ENCODE measurements around the gene RSRC1. TPM values are rescaled to one million over a fixed set of nuclear protein-coding genes. Genes with fewer than 3 reads are reported as not detected.

Gene RSRC1
- polyA plus RNA-seq, 1 donor (not counting 4 experiments of a cell fraction or from before 2014, with no cell fraction given), result 11.1 TPM

GRCh38 chr3:158443632-158444031, 333.7 kb downstream of the RSRC1 start:
- dilution Hi-C loops (cut with MboI; ENCODE audit: extremely low pct_ligation_motif_present, low sequenced_read_pairs), result no loop called here
- DNase-seq (ENCODE audit: low read depth, low spot score) (no peak), FAIRE-seq (no peak)
- no peaks in the 10 kb centered on the region for H3K9me1 ChIP-seq (ENCODE audit: control insufficient read depth, extremely low read depth, insufficient read depth, low read length)
- H3K4me3 ChIP-seq (ENCODE audit: control insufficient read depth in 2 of 3, extremely low read depth in 1 of 3, insufficient read depth in 2 of 3, low read depth in 1 of 3, low read length in 3 of 3), result no peak overlapping the region
- no peak overlapping the region for H2AFZ ChIP-seq (ENCODE audit: control insufficient read depth, low read length)
- H3K4me1 ChIP-seq (ENCODE audit: control insufficient read depth, extremely low read depth, insufficient read depth, low read length), result no peaks in the 10 kb centered on the region
- H4K20me1 ChIP-seq (ENCODE audit: control insufficient read depth, extremely low read depth, insufficient read depth, low read length), result no peaks in the 10 kb centered on the region
- no peaks in the 10 kb centered on the region for H3K27me3 ChIP-seq (ENCODE audit: control insufficient read depth, extremely low read depth, insufficient read depth, low read length)
- no peaks in the 10 kb centered on the region for H3K9me3 ChIP-seq (ENCODE audit: control insufficient read depth, low read depth, low read length)
- TF ChIP-seq EZH2 (IDR thresholded peaks at IDR 0.05; ENCODE audit: low read length), result no peak
- no peak for TF ChIP-seq CTCF (optimal IDR thresholded peaks at IDR 0.05 in 1 of 3, IDR thresholded peaks at IDR 0.05 in 1 of 3, conservative IDR thresholded peaks at IDR 0.05 in 1 of 3; ENCODE audit: extremely low read depth in 1 of 3, insufficient read depth in 2 of 3, low read length in 3 of 3)
- H3K27ac ChIP-seq (ENCODE audit: control insufficient read depth, insufficient read depth, low read length), result no peak overlapping the region
- H3K36me3 ChIP-seq (ENCODE audit: control insufficient read depth in 2 of 2, extremely low read depth in 1 of 2, insufficient read depth in 2 of 2, low read length in 2 of 2), result no peaks in the 10 kb centered on the region
- H3K79me2 ChIP-seq (ENCODE audit: control insufficient read depth, insufficient read depth, low read length), result no peaks in the 10 kb centered on the region
- no peak overlapping the region for H3K9ac ChIP-seq (ENCODE audit: control insufficient read depth, extremely low read depth, insufficient read depth, low read length)
- H3K4me2 ChIP-seq (ENCODE audit: control insufficient read depth, extremely low read depth, insufficient read depth, low read depth, low read length), result no peak overlapping the region

- dilution Hi-C loops (cut with MboI; ENCODE audit: extremely low pct_ligation_motif_present, low sequenced_read_pairs), result no loop called here
- no peaks in the 10 kb centered on the region for H3K36me3 ChIP-seq (ENCODE audit: control insufficient read depth in 2 of 2, extremely low read depth in 1 of 2, insufficient read depth in 2 of 2, low read length in 2 of 2)
- no peaks in the 10 kb centered on the region for H3K79me2 ChIP-seq (ENCODE audit: control insufficient read depth, insufficient read depth, low read length)
- no peak overlapping the region for H3K4me3 ChIP-seq (ENCODE audit: control insufficient read depth in 2 of 3, extremely low read depth in 1 of 3, insufficient read depth in 2 of 3, low read depth in 1 of 3, low read length in 3 of 3)
- H3K9ac ChIP-seq (ENCODE audit: control insufficient read depth, extremely low read depth, insufficient read depth, low read length), result no peak overlapping the region
- DNase-seq (ENCODE audit: low read depth, low spot score), result no peak
- H3K27me3 ChIP-seq (ENCODE audit: control insufficient read depth, extremely low read depth, insufficient read depth, low read length), result no peaks in the 10 kb centered on the region
- H3K27ac ChIP-seq (ENCODE audit: control insufficient read depth, insufficient read depth, low read length), result no peak overlapping the region
- no peak for FAIRE-seq
- H3K9me1 ChIP-seq (ENCODE audit: control insufficient read depth, extremely low read depth, insufficient read depth, low read length), result no peaks in the 10 kb centered on the region
- H3K4me2 ChIP-seq (ENCODE audit: control insufficient read depth, extremely low read depth, insufficient read depth, low read depth, low read length), result no peak overlapping the region
- no peaks in the 10 kb centered on the region for H3K4me1 ChIP-seq (ENCODE audit: control insufficient read depth, extremely low read depth, insufficient read depth, low read length)
- no peaks in the 10 kb centered on the region for H3K9me3 ChIP-seq (ENCODE audit: control insufficient read depth, low read depth, low read length)
- H4K20me1 ChIP-seq (ENCODE audit: control insufficient read depth, extremely low read depth, insufficient read depth, low read length), result no peaks in the 10 kb centered on the region
- H2AFZ ChIP-seq (ENCODE audit: control insufficient read depth, low read length), result no peak overlapping the region
- no peak for TF ChIP-seq EZH2 (IDR thresholded peaks at IDR 0.05; ENCODE audit: low read length)
- no peak for TF ChIP-seq CTCF (optimal IDR thresholded peaks at IDR 0.05 in 1 of 3, IDR thresholded peaks at IDR 0.05 in 1 of 3, conservative IDR thresholded peaks at IDR 0.05 in 1 of 3; ENCODE audit: extremely low read depth in 1 of 3, insufficient read depth in 2 of 3, low read length in 3 of 3)
Measured at GRCh38 chr3:158447408-158447807, 337.5 kb downstream of the RSRC1 start.

Data from keratinocyte (primary cell).